Epidermal melanocyte (primary cell): ENCODE data around the gene FOXJ3.

Source experiments
- DNase-seq: peaks from one replicate; pipeline ENCODE4 v3.0.0; 2011; ENCODE audit warnings: low spot score; ENCODE audit not compliant: insufficient read length

FOXJ3 gene

DNA sequence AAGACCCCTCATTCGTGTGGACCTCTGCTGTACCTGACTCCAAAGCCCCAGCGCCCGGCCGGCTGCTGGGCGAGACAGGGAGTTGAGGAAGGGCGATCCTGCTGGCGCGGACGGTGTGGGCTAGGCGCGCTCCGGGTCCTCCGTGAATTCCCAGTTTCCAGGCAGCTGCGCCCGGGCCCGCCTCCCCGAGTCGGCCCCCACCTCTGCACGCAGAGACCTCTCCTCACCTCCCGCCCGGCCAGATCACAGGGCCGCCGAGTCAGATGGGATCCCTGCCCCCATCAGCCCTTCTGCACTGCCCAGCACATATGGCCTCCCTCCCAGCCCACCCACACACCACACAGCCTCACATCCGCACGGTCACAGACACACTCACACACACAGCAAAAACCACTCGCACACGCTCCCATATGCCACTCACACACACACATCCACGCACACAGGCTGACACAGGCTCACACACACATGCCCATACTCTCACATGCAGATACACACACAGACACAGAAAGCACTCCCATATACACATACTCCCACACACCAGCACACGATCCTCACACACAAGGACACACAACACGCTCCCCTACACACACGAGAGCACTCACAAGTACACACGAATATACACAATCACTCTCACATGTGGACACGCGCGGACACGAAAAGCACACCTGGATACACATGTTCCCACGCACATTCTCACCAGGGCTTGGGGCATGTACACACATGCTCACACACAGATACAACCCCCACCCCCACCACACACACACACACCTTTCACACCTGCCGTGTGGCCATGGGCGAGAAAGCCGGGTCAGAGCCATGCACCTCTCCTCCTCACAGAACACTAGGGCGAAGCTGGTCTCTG is 189.0 kb downstream of the FOXJ3 start:
- DNase-seq, result no peak

DNA sequence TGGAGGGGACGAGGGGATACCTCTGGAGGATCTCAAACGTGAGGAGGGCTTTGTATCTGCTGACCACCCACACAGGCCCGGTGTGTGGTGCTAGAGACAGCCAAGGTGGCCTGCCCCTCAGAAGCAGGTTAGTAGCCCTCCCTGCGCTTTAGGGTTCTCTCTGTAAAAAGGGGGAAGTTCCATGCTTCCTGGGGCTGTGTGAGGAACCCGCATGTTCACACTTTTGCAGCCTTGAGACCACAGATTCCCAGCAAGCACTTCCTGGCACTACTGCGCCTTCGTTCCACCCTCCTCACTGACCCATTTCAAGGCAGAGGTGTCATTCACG is 189.7 kb downstream of the FOXJ3 start:
- DNase-seq, result no peak

GRCh38 chr1:42144711-42145388 is 190.2 kb downstream of the FOXJ3 start:
- no peak for DNase-seq

GRCh38 chr1:42143896-42144710 is 190.9 kb downstream of the FOXJ3 start:
- no peak for DNase-seq

DNA sequence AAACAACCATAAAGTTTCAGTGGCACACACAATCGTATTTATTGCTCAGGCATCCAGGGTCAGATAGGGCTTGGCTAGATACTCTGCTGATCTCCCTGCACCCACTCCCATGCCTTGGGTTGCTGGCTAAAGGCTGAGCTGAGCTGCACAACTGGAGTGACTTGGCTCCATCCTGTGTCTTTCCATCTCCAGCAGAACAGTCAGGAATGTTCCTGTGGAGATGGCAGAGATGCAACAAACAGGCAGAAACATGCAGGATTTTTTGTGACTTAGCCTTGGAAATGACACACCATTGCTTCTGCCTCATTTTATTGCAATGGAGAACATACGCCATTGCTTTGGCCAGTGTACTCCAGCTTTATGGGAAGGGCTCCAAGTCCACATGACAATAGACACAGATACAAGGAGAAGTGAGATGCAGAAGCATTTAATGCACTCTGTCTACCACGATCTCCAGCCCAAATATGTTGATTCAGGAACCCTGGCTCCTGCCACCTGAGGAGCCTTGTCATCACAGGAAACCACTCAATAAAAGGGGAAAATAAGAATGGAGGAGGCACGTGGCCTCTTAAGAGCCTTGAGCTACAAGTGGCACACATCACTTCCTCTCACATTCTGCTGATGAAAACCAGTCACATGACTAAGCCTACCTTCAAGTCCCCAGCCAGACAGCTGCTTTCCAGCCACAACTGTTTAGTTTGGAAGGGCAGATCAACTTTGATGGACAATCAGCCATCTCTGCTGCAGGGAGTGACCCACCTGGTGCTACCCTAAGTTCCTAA is 191.9 kb downstream of the FOXJ3 start:
- DNase-seq, result no peak

DNA sequence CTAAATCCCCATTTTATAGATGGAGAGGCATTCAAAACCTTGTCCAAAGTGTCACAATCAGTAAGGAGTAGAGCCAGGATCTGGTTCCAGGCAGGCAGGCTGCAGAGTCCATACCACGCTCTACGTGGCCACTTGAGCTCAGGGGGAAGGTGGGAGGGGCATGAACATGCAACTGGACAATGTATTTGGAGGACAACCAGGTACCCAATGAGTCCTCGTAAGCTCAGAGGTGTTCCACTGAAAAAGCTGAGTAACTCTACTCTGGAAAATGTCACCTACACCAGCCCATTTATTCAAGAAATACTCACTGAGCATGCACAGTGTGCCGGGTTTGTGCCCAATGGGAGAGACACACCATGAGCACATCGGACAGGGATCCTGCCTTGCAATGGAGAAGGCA is 193.1 kb downstream of the FOXJ3 start:
- DNase-seq, result no peak

GRCh38 chr1:42140191-42140590 is 194.8 kb downstream of the FOXJ3 start:
- no peak for DNase-seq

- no peak for DNase-seq
These were observed 195.6 kb downstream of the FOXJ3 start for GRCh38 chr1:42139444-42139843.

DNA sequence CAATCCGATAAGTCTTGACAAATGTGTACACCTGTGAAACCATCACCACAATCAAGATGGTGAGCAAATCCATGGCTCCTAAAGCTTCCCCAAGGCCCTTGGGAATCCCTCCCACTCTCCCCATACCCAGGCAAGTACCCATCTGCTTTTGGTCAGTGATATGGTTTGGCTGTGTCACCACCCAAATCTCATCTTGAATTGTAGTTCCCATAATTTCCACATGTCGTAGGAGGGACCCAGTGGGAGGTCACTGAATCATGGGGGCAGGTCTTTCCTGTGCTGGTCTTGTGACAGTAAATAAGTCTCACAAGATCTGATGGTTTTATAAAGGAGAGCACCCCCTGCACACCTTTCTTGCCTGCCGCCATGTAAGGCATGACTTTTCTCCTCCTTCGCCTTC is 196.4 kb downstream of the FOXJ3 start:
- DNase-seq, result no peak

DNA sequence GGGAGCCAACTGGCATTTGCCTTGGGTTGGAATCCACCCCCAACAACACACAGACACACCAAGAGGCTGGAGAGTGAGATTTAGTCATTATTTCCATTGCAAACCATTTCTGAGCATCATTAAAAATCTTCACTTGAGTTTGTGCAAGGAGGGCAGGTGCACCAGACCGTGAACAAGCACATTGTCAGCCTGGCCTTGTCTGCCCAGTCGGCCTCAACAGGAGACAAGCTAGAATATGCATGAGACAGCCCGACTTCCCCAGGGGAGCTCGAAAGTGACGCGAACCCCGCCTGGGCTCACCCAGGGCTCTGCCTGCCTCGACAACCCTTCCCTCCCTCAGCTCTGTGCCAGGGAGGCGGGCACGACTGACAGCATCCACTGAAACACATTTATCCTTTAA is 197.3 kb downstream of the FOXJ3 start:
- DNase-seq, result no peak

GRCh38 chr1:42136466-42136865 is 198.6 kb downstream of the FOXJ3 start:
- DNase-seq, result no peak

GRCh38 chr1:42135426-42135825 is 199.6 kb downstream of the FOXJ3 start:
- no peak for DNase-seq

DNA sequence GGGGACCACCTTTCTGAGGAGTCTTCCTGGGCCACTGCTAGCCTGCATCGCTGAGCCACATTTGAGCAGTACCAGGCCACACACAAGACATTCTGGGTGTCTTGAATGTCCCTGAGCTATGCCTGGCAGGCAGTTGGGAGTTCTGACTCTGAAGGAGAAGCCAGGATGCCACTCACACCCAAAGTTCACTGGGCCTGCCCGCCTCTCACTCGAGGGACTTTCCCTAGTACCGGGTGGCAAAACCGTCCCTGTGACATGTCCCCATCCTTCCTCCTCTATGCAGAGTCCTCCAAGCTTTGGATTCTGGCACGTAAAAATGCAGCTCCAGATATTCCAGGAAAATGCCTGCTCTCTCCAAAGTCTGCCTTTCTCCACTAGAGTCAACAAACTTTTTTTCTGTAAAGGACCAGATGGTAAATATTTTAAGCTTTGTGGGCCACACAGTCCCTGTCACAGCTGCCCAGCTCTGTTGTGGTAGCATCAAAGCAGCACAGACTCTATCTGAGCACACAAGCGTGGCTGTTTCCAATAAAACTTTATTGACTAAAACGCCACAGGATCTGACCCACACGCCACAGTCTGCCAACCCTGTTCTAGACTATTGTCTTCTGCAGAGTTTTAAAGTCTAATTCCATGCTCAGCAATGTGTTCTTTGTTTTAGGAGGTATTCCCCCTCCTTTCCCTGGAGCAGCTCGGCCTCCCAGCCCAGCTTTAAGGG is 201.1 kb downstream of the FOXJ3 start:
- no peak for DNase-seq

DNA sequence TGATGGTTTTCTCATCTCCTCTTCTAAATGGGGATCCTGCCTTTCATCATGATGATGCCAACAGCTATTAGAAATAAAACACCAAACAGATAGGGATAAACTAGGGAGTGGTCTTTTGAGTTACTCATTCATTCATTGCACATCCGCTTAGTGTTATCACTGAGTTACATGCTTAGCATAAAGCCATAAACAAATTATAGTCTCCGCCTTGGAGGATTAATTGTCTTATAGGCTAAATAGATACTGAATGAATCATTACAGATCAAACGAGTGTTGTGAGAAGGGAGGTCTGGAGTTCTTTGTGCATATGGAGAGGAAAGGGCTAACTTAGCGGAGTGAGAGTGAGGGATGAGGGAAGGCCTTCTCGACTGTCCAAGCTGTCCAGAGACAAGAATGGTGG is 201.6 kb downstream of the FOXJ3 start:
- no peak for DNase-seq

GRCh38 chr1:42130061-42130660 is 204.9 kb downstream of the FOXJ3 start:
- DNase-seq, result no peak

- no peak for DNase-seq
These were observed 206.1 kb downstream of the FOXJ3 start for GRCh38 chr1:42128964-42129363.

DNA sequence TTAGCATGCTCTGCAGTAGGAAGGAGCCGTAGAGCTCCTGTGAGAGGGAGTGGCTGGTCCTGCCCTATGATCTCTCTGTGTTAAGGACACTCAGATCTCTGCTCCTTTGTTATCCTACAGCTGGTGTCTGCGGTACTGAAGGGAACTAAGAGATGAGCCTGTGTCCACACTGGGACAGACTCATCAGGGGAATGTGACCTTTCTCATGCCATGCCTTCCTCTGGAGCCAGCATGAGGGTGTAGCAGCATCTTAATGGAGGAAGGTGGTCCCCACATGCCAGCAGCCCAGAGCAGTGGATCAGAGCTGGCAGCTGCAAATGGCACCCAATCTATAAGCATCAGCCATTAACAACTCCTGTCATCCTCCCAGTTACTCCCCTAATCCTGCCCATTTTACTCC is 206.5 kb downstream of the FOXJ3 start:
- no peak for DNase-seq

- no peak for DNase-seq
These were observed 207.3 kb downstream of the FOXJ3 start for GRCh38 chr1:42127767-42128166.
